ENCODE data around the gene ENOSF1. TPM values are rescaled to one million over a fixed set of nuclear protein-coding genes. Genes with fewer than 3 reads are reported as not detected.

The ENOSF1 gene
- total RNA-seq, 1 donor from 2014 or later, result 53.5 TPM

- no peak for DNase-seq (ENCODE audit: extremely low spot score in 2 of 2)
- no peaks in the 10 kb centered on the region for H3K27me3 ChIP-seq
- no peak overlapping the region for H3K27ac ChIP-seq
- no peaks in the 10 kb centered on the region for H3K9me3 ChIP-seq
- TF ChIP-seq CTCF (IDR thresholded peaks at IDR 0.05) (no peak), POLR2AphosphoS5 (IDR thresholded peaks at IDR 0.05; ENCODE audit: insufficient read depth in 1 of 2, low read depth in 1 of 2) (no peak), POLR2A (IDR thresholded peaks at IDR 0.05) (no peak)
- peaks cover 0 to 47% of the 10 kb centered on the region in 2 donors for H3K36me3 ChIP-seq
- no peak overlapping the region for H3K4me3 ChIP-seq
- intact Hi-C loops (cut with DNase I), result no loop called here
- no peaks in the 10 kb centered on the region for H3K4me1 ChIP-seq
These were observed 32.0 kb downstream of the ENOSF1 start for GRCh38 chr18:680392-680791.

GRCh38 chr18:679516-679915, 32.9 kb downstream of the ENOSF1 start:
- H3K27ac ChIP-seq, result no peak overlapping the region
- TF ChIP-seq POLR2AphosphoS5 (IDR thresholded peaks at IDR 0.05; ENCODE audit: insufficient read depth in 1 of 2, low read depth in 1 of 2) (no peak), POLR2A (IDR thresholded peaks at IDR 0.05) (no peak), CTCF (IDR thresholded peaks at IDR 0.05) (no peak)
- no peak for DNase-seq (ENCODE audit: extremely low spot score in 2 of 2)
- intact Hi-C loops (cut with DNase I), result no loop called here
- H3K4me1 ChIP-seq, result no peaks in the 10 kb centered on the region
- H3K27me3 ChIP-seq, result no peaks in the 10 kb centered on the region
- H3K9me3 ChIP-seq, result no peaks in the 10 kb centered on the region
- H3K4me3 ChIP-seq, result no peak overlapping the region
- peaks cover 0 to 52% of the 10 kb centered on the region in 2 donors for H3K36me3 ChIP-seq

- TF ChIP-seq POLR2AphosphoS5 (IDR thresholded peaks at IDR 0.05; ENCODE audit: insufficient read depth in 1 of 2, low read depth in 1 of 2) (no peak), CTCF (IDR thresholded peaks at IDR 0.05) (no peak), POLR2A (IDR thresholded peaks at IDR 0.05) (no peak)
- H3K27ac ChIP-seq, result no peak overlapping the region
- H3K36me3 ChIP-seq, result peaks cover 0 to 57% of the 10 kb centered on the region in 2 donors
- no peak overlapping the region for H3K4me3 ChIP-seq
- DNase-seq (ENCODE audit: extremely low spot score in 2 of 2), result no peak
- no peaks in the 10 kb centered on the region for H3K27me3 ChIP-seq
- no peaks in the 10 kb centered on the region for H3K4me1 ChIP-seq
- no peaks in the 10 kb centered on the region for H3K9me3 ChIP-seq
- intact Hi-C loops (cut with DNase I), result no loop called here
These were observed 33.8 kb downstream of the ENOSF1 start for GRCh38 chr18:678482-679182.

GRCh38 chr18:677951-678381, 34.5 kb downstream of the ENOSF1 start:
- no peak overlapping the region for H3K27ac ChIP-seq
- H3K9me3 ChIP-seq, result no peaks in the 10 kb centered on the region
- no peaks in the 10 kb centered on the region for H3K4me1 ChIP-seq
- H3K36me3 ChIP-seq, result peaks cover 0 to 53% of the 10 kb centered on the region in 2 donors
- intact Hi-C loops (cut with DNase I), result no loop called here
- H3K4me3 ChIP-seq, result no peak overlapping the region
- no peak for DNase-seq (ENCODE audit: extremely low spot score in 2 of 2)
- no peaks in the 10 kb centered on the region for H3K27me3 ChIP-seq
- TF ChIP-seq POLR2A (IDR thresholded peaks at IDR 0.05), result no peak
- no peak for TF ChIP-seq CTCF (IDR thresholded peaks at IDR 0.05)
- TF ChIP-seq POLR2AphosphoS5 (IDR thresholded peaks at IDR 0.05; ENCODE audit: insufficient read depth in 1 of 2, low read depth in 1 of 2), result no peak

GRCh38 chr18:677145-677544, 35.3 kb downstream of the ENOSF1 start:
- no peaks in the 10 kb centered on the region for H3K27me3 ChIP-seq
- no peaks in the 10 kb centered on the region for H3K9me3 ChIP-seq
- H3K27ac ChIP-seq, result no peak overlapping the region
- H3K4me1 ChIP-seq, result no peaks in the 10 kb centered on the region
- intact Hi-C loops (cut with DNase I), result no loop called here
- TF ChIP-seq POLR2A (IDR thresholded peaks at IDR 0.05) (no peak), POLR2AphosphoS5 (IDR thresholded peaks at IDR 0.05; ENCODE audit: insufficient read depth in 1 of 2, low read depth in 1 of 2) (no peak)
- H3K4me3 ChIP-seq, result no peak overlapping the region
- no peak for DNase-seq (ENCODE audit: extremely low spot score in 2 of 2)
- H3K36me3 ChIP-seq, result peaks cover 0 to 53% of the 10 kb centered on the region in 2 donors
